NCI-H1092 (cell line): Measurements from ENCODE around the gene SMC4.

Experiments
- DNase-seq: peaks from one replicate; lab custom pipeline; 2025; lab: John Stamatoyannopoulos, UW

Gene SMC4

DNA sequence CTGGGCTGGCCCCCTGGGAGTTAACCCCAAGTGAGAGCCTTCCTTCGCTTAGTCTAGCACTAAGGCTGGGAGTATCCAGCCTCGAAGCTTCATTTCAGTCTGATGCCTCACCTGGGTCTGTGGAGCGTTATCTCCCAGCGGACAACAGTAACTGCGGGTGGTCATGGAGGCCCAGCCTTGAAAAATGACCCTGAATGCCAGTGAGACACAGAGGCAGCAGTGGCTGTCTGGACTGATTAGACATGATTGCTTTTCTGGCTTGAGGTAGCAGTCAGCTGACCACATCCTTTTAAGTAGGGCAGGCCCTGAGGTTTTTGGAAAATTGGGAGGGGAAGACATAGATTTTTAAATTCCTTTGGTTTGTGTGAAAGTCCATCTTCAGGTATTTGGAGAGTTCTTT lies 78.3 kb downstream of the SMC4 start:
- no peak for DNase-seq

DNA sequence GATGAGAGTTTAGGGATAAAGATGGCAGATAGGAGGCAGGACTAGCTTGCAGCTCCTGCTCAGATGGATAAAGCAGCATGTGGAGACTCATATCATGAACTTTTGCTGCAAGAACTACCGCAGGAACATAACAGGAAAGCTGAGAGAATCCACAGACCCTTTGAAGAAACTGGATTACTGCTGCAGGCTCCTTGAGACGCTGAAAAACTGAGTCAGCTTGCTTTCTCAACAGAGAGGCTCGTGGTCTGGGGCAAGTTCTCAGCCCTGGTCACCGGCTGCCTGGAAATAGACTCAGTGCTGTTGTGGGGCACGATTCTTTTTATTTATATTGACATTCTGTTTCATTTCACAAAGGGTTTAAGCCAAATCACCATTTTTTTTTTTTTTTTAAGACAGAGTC lies 78.9 kb downstream of the SMC4 start:
- no peak for DNase-seq

DNA sequence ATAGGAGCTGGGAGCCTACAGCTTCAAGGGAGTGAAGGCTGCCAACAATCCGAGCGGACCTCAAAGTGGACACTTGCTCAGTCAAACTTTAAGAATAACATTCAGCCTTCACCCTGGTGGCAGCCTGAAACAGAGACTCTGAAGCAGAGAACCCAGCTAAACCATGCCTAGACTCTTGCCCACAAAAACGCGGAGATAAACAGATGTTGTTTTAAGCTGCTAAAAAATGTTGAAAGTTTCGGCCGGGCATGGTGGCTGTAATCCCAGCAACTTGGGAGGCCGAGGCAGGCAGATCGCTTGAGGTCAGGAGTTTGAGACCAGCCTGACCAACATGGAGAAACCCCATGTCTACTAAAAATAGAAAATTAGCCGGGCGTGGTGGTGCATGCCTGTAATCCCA lies 79.9 kb downstream of the SMC4 start:
- no peak for DNase-seq

DNA sequence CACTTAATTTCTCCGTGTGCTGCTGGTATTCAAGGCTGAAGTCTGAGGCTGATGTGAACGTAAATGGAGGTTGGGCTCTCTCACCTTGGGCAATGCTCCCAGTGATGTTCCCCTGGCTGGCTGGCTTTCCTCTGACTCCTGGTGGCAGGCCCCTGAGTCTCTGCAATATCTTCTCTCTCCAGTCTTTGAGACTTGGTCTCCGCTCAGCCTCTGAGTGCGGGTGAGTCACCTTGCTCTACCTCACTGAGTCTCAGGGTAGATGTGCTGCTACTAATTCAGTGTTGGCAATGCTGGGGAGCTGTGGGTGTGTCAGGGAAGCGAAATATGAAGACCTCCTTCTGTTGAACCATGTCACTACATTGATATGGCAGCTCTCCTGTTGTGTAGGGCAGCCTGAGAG lies 81.5 kb downstream of the SMC4 start:
- no peak for DNase-seq

DNA sequence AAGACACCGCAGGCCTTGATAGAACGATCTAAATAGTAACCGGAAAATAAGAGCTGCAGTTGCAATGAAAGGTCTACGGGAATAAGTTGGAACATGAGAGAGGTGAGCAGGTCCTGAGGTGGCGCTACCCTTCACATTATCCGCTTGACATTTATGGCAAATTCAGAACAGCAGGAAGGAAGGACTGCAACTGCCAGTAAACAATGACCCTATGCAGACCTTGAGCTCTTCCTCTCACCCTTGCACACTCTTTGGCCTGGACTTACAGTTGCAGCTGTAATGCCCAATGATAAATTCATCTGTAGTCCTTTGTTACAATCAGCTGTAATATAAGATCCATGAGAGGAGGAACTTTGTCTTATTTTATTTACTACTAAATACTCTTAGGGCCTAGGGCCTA lies 82.4 kb downstream of the SMC4 start:
- DNase-seq = no peak

DNA sequence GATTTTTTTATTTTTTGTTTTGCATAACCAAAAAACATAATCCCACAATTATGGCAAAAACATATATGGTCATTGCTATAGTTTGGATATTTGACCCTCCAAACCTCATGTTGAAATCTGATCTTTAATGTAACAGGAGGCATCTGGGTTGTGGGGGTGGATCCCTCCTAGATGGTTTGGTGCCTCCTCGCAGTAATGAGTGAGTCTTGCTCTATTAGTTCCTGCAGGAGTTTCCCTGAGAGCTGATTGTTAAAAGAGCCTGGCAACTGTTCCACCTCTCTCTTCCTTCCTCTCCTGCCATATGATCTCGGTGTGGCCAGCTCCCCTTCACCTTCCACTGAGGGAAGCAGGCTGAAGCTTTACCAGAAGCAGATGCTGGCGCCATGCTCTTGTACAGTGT lies 83.3 kb downstream of the SMC4 start:
- DNase-seq = no peak
